ENCODE results near the gene C1orf146.
"Not testable (repeated sequence)": the region's sequence is repeated elsewhere in the genome, so short reads cannot be mapped to it uniquely, and the experiment has no call there.

Gene C1orf146

DNA sequence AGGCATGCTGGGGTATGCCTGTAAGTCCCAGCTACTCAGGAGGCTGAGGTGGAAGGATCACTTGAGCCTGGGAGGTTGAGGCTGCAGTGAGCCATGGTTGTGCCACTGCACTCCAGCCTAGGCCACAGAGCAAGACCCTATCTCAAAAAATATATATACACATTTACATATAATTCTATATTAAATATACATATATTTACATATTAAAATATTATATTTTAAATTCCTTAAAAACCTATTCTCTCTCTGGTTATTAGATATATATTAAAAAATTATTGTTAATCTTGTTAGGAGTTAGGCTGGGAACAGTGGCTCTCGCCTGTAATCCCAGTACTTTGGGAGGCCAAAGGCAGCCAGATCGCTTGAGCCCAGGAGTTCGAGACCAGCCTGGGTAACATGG, 58.4 kb downstream of the C1orf146 start:
- DNase-seq = no peak

DNA sequence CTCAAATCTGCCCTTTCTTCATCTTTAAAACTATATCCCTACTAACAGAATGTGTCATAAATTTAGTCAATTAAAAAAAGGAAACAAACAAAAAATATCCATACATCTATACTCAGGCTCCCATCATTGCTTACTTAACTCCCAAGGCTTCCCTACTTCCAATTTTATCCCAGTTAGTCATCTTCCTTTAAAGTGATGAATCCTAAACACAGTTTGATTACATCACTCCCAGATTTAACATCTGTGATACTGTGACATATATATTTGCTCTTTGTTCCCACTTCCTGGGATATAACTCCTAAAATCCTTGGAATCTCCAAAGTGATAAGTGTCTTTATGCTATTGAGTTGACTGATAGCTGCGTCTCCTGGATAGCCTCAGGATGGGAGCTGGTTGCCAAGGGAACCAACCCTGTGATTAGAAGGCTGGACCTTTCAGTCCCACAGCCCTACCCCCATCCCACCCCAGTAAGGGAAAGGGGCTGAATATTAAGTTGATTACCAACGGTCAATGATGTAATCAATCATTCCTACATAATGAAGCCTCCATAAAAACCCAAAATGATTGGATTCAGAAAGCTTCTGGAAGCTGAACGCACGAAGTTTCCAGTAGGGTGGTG, 59.5 kb downstream of the C1orf146 start:
- peak; percentile 86 for DNase-seq

DNA sequence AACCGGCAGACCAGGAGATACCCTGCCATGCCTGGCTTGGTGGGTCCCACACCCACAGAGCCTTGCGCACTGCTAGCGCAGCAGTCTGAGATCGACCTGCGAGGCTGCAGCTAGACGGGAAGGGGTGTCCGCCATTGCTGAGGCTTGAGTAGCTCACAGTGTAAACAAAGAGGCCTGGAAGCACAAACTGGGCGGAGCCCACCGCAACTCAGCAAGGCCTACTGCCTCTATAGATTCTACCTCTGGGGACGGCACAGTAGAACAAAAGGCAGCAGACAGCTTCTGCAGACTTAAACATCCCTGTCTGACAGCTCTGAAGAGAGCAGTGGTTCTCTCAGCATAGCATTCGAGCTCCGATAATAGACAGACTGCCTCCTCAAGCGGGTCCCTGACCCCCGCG, 62.1 kb downstream of the C1orf146 start:
- not testable (repeated sequence) for DNase-seq

GRCh38 chr1:92281411-92281810, 63.7 kb downstream of the C1orf146 start:
- DNase-seq = not testable (repeated sequence)

DNA sequence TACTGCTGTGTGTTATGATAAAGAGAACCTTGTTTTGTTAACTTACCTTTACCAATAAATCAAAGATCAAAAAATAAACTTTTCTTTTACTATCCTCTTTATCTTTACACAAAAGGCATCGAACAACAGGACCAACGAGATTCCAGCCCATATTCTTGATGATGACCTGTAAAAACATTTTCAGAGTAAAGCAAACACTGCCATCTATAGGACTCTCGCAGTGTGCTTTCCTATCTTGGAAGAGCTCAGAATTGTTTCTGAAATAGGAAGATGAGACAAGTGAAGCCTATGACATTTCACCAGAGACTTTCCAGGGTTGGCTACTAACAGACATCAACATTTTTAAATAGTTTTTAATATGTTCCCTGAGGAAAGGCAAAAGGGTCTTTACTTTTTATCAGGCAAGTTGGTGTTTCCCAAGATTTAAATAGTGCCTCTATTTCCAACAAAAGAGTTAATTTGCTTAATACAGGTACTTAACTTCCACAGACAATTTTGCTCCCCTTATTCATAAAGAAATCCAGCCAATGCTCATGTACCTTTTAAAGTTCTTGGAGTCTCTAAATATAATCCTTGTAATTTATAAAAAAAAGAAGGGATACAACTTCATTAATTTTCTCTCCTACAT, 73.8 kb downstream of the C1orf146 start:
- DNase-seq = peak; percentile 62
